SW 1271 (cell line): ENCODE results near the gene PTPRT.

ENCODE experiments used
- DNase-seq, 2 experiments: peaks; one replicate each; lab custom pipeline; 2025; lab: John Stamatoyannopoulos, UW

Gene PTPRT

DNA sequence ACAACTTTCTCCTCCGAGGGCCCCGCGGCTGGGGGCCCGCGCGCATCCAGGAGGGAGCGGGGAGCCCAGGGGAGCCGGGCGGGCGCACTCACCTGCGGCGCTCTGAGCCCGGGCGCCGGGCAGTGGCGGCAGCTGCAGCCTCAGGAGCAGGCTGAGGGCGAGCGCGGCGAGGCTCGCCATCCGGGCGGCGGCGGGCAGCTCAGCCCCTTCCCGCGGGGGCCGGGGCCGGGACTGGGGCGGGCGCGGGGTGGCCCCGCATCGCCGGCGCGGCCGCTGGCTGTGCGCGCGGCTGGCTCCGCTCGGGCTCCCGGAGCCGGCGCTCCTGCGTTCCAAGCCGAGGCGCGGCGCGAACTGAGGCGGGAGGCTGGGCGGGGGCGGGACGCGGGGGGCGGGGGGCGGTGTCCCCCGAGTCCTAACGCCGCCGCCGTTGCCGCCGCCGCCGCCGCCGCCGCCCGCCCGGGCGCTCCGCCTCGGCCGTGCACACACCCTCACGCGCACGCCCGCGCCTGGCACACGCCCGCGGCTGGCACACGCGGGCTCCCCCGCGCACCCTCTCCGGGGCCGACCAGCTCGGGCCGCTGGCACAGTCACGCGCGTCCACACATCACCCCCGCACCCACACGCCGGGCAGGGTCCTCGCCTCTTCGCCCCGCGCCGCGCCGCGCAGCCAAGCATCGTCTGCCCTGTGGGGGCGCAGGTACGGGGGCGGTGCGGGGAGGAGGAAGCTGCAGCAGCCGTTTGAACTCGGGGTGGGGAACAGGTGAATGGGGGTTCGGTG is at the start of gene PTPRT:
PTPRT (minus strand) TSS at position 353 of the 778 bp plus-strand sequence; CDS start at position 180, 173 bp downstream.
- no peak for DNase-seq

DNA sequence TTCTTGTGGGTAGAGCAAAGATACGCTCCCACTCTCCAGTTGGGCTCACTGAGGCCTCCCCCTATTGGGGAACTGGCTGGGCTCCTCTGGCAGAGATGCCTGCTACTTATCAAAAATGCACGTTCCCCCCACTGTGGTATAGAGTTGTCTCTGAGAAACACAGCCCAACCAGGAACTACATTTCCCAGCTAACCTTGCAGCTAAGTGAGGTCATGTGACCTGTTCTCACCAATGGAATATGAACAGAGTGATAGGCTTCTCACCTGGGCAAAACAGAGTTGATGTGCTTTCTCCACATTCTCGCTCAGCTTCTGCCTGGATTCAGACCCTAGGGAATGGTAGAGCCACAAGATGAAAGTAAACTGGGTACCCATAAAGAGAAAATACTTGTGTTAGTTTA is 49.1 kb upstream of the PTPRT start:
- no peak for DNase-seq

GRCh38 chr20:43238266-43238665 is 48.6 kb upstream of the PTPRT start:
- DNase-seq: no peak

DNA sequence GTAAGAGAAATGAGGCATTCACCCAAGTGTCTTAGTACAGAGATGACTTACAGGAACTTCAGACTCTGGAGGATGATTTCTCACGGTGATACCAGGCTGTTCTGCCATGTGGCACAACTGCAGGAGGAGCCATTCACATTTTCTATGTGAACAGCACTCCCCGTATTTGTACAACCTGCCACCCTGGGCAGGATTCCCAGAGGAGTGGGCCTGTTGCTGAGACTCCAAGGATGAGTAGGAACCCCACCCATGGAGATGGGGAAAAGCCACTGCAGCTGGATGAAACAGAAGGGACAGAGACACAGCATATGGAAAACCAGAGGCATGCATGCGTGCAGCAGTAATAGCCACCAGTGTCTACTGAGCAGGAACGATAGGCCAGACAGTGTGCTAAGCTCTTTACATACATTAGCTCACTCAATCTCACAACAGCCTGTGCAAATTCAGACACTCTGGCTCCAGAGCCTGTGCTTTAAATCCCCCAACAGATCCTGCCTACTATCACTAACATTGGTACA is 48.0 kb upstream of the PTPRT start:
- no peak for DNase-seq

DNA sequence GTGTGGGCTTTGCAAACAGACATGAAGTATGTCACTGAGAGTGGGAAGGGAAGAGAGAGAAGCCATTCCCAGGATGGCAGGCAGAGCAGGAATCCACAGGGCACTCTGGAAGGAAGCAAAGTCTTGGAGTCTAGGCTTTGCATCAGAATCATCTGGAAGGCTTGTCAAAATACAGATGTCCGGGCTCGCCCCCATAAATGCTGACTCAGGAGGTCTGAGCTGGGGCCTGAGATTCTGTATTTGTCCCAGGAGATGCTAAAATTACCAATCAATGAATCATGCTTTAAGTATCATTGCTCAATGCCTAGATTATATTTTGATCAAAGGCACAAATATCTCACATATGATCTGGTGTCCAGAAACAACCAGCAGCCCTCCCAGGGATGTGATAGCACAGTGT is 46.3 kb upstream of the PTPRT start:
- no peak for DNase-seq

DNA sequence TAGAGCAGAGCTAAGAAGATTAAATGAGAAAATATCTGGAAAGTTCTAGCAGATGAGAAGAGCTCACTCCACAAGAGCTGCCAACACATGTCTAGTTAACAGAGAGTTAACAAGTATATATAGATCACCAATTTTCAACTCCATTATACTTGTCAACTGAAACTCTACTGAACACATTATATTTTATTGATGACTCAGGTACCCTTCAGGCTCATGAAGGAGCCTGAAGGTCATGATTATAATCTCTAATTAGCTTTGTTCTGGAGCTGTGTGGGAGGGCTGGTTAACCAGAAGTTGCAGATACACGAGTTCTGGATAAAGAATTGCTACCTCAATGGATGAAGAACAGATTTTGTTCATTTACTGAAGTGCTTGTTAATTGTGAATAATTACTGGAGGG is 42.1 kb upstream of the PTPRT start:
- DNase-seq: no peak

DNA sequence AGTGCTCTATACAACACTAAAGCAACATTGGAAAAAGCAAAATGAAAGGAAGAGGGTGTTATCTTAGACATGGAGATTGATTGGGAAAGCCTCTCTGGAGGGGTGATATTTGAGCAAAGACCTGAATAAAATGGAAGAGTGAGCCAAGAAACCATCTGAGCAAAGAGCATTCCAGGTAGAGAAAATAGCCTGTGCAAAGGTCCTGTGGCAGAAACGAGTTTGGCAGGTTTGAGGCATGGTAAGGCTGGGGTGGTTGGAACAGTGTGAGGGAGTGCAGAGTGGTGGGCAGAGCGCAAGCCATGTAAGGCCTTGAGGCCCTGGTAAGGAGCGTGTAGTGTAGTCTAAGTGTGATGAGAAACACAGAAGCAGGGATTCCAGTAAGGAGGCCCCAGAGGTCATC is 40.0 kb upstream of the PTPRT start:
- no peak for DNase-seq

DNA sequence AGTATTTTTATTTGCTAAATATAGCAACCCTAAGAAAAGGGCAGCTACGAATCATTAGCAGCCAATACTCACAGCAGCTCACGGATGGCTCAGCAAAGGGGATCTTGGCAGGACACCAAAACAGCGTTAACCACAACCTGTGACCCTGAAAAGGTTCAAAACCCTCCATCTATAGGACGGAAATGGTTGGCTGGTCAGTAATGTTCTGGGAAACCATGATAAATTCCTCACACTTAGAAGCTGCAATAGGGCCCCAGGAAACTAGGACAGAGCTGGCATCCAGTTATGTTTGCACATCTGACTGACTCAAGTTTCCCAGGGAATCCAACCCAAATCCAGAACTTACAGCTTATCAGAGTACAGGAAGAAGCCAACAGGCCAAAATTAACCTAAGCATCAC is 30.9 kb upstream of the PTPRT start:
- DNase-seq: no peak

GRCh38 chr20:43210901-43211300 is 21.2 kb upstream of the PTPRT start:
- no peak for DNase-seq

GRCh38 chr20:43209831-43210230 is 20.1 kb upstream of the PTPRT start:
- no peak for DNase-seq

- DNase-seq: no peak
These were observed 16.0 kb upstream of the PTPRT start for GRCh38 chr20:43205699-43206098.

DNA sequence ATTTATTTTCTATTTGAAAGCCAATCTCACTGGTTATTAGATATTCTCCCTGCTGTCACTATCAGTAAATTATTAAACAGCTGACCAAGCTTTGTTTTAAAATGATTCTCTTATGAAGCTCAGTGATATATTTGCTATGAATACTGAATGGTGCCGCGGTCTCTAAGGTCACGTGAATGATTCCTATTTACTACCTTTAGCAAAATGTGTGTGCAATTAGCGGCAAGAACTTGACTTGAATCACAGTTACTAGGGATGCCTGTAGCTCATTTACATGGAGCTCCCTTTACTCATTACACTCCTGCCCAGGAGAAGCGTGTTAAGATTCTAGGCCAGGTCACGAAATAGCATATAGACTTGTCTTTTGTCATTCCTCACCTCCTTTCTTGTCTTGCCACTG is 12.4 kb upstream of the PTPRT start:
- DNase-seq: no peak

DNA sequence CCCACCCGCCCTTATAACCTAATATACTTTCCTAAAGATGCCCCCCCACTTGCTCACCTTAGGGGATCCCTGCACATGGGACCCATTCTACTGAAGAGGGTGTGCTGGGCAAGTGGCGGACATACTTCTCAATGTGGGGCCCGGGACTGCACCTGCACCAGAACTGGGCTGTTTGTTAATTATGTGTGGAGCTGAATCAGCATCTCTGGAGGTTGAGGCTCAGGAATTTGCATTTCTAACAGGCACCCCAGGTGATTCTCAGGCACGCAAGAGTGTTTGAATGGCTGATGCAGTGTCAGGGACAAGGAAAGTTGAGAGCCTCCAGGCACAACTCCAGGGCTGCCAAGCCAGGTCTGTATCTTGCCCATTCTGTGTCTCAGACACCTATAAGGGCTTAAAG is 8.9 kb upstream of the PTPRT start:
- DNase-seq: no peak

DNA sequence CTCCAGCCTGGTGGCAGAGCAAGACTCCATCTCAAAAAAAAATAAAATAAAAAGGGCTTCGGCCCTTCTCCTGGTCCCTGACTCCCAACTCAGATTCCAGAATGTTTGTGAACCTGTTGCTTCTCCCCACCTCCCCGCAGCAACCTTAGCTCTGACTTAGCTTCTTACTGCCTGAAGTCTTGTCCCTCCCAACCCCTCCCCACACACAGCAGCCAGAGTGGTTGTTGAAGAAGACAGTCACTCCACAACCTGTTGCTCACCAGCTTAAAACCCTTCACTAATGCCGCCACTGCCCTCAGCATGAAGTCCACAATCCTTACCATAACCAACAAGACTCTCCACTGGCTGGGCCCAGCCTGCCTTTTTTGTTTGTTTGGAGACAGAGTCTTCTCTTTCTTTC is 6.5 kb upstream of the PTPRT start:
- DNase-seq: no peak

- no peak for DNase-seq
These were observed 4.4 kb upstream of the PTPRT start for GRCh38 chr20:43194137-43194536.

GRCh38 chr20:43193443-43193842 is 3.7 kb upstream of the PTPRT start:
- DNase-seq: no peak

DNA sequence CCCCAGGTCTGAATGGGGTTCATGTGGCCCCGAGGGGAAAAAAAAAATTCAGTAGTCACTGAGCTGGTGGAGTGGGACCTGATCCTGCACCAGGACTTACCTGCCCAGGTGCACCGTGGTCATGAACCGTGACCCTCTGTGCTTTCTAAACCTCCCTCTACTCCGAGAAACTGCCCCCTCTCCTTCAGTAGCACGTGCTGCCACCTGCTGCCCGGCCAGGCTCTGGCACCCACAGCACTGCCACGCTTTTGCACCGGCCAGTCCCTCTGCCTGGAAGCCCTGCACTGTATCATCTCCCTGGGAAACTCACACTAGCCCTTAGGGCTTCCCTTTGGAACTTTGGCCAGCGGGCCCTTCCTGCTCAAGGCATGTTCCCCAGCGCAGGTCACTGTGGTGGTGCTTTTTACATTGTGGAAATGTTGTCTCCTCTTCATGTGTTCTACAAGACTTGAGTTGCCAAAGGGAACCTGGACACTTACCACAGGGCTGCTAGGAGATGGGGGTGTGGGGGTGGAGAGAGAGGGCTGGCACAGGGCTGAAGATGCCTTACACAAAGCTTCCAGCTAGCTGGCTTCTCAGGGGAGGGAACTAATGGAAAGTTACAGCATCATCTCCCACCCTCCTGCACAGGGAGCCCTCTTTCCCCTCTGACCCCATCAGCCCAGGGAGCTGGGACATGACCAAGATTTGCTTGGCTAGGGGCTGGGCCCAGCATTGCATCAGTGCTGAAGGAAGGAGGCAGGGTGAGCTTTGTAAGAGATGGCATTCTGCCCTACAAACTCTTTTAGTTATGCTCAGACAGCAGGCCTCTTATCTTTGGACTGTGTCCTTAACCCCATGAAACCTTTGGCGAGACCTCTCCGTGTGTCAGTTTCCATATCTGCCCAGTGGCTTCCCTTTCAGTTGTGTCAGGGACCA is 2.5 kb upstream of the PTPRT start:
- DNase-seq: no peak

DNA sequence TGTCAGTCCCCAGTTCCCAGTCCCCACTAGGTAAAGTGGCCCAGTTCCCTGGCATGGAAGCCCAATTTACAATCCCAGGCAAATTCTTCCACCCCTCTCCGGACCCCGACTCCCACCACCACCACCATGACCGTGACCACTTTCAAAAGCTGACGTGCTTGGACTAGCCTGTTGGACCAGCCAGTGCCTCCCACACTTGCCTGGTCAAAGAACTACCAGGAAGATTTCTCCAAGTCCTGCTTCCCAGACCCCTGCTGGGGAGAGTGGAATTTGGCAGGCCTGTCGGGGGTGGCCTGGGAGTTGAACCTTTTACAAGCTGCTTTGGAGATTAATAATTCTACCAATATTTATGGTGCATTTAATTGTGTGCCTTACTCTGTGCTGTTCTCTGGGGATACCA is 1.4 kb upstream of the PTPRT start:
- no peak for DNase-seq

GRCh38 chr20:43190332-43190953 is 737 bp upstream of the PTPRT start:
- DNase-seq: no peak

- no peak for DNase-seq
These were observed 699 bp downstream of the PTPRT start for GRCh38 chr20:43188861-43189553.

DNA sequence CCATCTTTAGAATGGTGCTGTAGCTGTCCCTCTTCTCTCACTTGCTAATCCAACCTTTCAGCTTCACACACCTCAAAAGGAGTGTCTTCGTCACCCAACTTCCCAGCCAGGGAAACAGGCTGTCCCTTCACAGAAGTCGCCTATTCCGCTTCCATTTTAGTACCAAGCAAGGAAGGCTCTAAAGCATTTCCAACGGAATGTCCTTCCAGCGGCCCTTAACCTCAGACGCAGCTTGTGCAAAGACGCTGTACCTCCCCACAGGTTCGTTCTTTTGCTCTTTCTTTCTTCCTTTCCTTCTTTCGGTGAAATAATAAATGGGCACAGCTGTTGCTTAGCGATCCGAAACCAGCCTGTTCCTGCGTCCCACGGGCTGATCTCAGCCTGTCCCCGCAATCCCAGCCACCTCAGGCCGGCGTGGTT is 1.5 kb downstream of the PTPRT start:
- DNase-seq: no peak
